ENCODE data around the gene MAPK8. TPM values are rescaled to one million over a fixed set of nuclear protein-coding genes. Genes with fewer than 3 reads are reported as not detected.

Gene MAPK8
- total RNA-seq, 1 donor from 2014 or later, result 53.7 TPM

- no peak for DNase-seq (ENCODE audit: low spot score)
- H3K36me3 Mint-ChIP-seq (ENCODE audit: low read depth, unreplicated experiment), result peaks cover 4% of the 10 kb centered on the region
- peaks cover 3% of the 10 kb centered on the region for H3K27me3 Mint-ChIP-seq (ENCODE audit: unreplicated experiment)
- TF ChIP-seq CTCF (IDR thresholded peaks at IDR 0.05; ENCODE audit: unreplicated experiment), result no peak
- no peaks in the 10 kb centered on the region for H3K9me3 Mint-ChIP-seq (ENCODE audit: unreplicated experiment)
- no peak overlapping the region for H3K4me3 Mint-ChIP-seq (ENCODE audit: unreplicated experiment)
- no peak overlapping the region for H3K27ac Mint-ChIP-seq (ENCODE audit: unreplicated experiment)
- H3K4me1 Mint-ChIP-seq (ENCODE audit: unreplicated experiment), result no peaks in the 10 kb centered on the region
Measured at GRCh38 chr10:48282829-48283228, 23.6 kb upstream of the MAPK8 start.

- DNase-seq (ENCODE audit: low spot score), result no peak
- H3K36me3 Mint-ChIP-seq (ENCODE audit: low read depth, unreplicated experiment), result peaks cover 4% of the 10 kb centered on the region
- peak overlapping the region; percentile 52 for H3K4me3 Mint-ChIP-seq (ENCODE audit: unreplicated experiment)
- H3K9me3 Mint-ChIP-seq (ENCODE audit: unreplicated experiment), result no peaks in the 10 kb centered on the region
- H3K4me1 Mint-ChIP-seq (ENCODE audit: unreplicated experiment), result peaks cover 2% of the 10 kb centered on the region
- TF ChIP-seq CTCF (IDR thresholded peaks at IDR 0.05; ENCODE audit: unreplicated experiment), result no peak
- peaks cover 2% of the 10 kb centered on the region for H3K27me3 Mint-ChIP-seq (ENCODE audit: unreplicated experiment)
- H3K27ac Mint-ChIP-seq (ENCODE audit: unreplicated experiment), result no peak overlapping the region
Measured at GRCh38 chr10:48284002-48284546, 22.4 kb upstream of the MAPK8 start.

GRCh38 chr10:48284811-48285210, 21.7 kb upstream of the MAPK8 start:
- H3K4me1 Mint-ChIP-seq (ENCODE audit: unreplicated experiment), result peaks cover 8% of the 10 kb centered on the region
- no peak for DNase-seq (ENCODE audit: low spot score)
- peaks cover 3% of the 10 kb centered on the region for H3K27me3 Mint-ChIP-seq (ENCODE audit: unreplicated experiment)
- H3K27ac Mint-ChIP-seq (ENCODE audit: unreplicated experiment), result no peak overlapping the region
- H3K36me3 Mint-ChIP-seq (ENCODE audit: low read depth, unreplicated experiment), result peaks cover 4% of the 10 kb centered on the region
- H3K4me3 Mint-ChIP-seq (ENCODE audit: unreplicated experiment), result no peak overlapping the region
- TF ChIP-seq CTCF (IDR thresholded peaks at IDR 0.05; ENCODE audit: unreplicated experiment), result no peak
- H3K9me3 Mint-ChIP-seq (ENCODE audit: unreplicated experiment), result no peaks in the 10 kb centered on the region

GRCh38 chr10:48285710-48286109, 20.8 kb upstream of the MAPK8 start:
- Mint-ChIP-seq H3K36me3 (ENCODE audit: low read depth, unreplicated experiment) (peaks cover 4% of the 10 kb centered on the region), H3K9me3 (ENCODE audit: unreplicated experiment) (no peaks in the 10 kb centered on the region), H3K4me3 (ENCODE audit: unreplicated experiment) (no peak overlapping the region), H3K4me1 (ENCODE audit: unreplicated experiment) (peaks cover 11% of the 10 kb centered on the region), H3K27me3 (ENCODE audit: unreplicated experiment) (peaks cover 3% of the 10 kb centered on the region), H3K27ac (ENCODE audit: unreplicated experiment) (no peak overlapping the region)
- no peak for DNase-seq (ENCODE audit: low spot score)
- TF ChIP-seq CTCF (IDR thresholded peaks at IDR 0.05; ENCODE audit: unreplicated experiment), result no peak

GRCh38 chr10:48286356-48286755, 20.1 kb upstream of the MAPK8 start:
- peaks cover 3% of the 10 kb centered on the region for H3K27me3 Mint-ChIP-seq (ENCODE audit: unreplicated experiment)
- H3K36me3 Mint-ChIP-seq (ENCODE audit: low read depth, unreplicated experiment), result peaks cover 4% of the 10 kb centered on the region
- H3K9me3 Mint-ChIP-seq (ENCODE audit: unreplicated experiment), result no peaks in the 10 kb centered on the region
- H3K4me1 Mint-ChIP-seq (ENCODE audit: unreplicated experiment), result peaks cover 11% of the 10 kb centered on the region
- no peak overlapping the region for H3K4me3 Mint-ChIP-seq (ENCODE audit: unreplicated experiment)
- H3K27ac Mint-ChIP-seq (ENCODE audit: unreplicated experiment), result no peak overlapping the region
- TF ChIP-seq CTCF (IDR thresholded peaks at IDR 0.05; ENCODE audit: unreplicated experiment), result no peak
- no peak for DNase-seq (ENCODE audit: low spot score)

All from endothelial cell (in vitro differentiated cells).